Measurements from ENCODE around the gene PTPRM.

DNA sequence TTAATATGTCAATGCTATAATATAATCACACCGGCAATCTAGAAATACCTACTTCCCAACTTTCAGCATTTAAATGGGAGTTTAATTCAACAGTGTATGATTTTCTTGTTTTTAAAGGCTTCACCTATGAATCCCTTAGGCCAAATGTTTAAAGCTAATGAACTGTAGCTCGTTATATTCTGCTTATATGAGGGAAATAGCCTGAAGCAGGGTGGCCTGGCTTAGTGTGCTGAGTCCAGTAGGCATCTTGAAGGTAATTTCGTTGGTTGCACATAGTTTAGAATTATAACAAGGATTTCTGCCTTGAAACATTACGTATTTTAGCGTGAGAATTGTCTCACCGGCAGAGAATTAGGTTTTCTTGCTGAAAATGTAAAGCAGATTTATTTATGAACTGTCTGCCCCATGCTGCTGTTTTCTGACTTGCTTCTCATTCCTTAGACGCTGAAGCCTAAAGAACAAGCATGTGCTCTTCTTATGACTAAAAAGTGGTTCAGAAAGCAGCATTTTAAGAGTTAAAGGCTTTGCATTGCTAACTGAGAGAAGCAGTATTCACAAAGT, 608.5 kb downstream of the PTPRM start:
- TF ChIP-seq, protein P1, sequence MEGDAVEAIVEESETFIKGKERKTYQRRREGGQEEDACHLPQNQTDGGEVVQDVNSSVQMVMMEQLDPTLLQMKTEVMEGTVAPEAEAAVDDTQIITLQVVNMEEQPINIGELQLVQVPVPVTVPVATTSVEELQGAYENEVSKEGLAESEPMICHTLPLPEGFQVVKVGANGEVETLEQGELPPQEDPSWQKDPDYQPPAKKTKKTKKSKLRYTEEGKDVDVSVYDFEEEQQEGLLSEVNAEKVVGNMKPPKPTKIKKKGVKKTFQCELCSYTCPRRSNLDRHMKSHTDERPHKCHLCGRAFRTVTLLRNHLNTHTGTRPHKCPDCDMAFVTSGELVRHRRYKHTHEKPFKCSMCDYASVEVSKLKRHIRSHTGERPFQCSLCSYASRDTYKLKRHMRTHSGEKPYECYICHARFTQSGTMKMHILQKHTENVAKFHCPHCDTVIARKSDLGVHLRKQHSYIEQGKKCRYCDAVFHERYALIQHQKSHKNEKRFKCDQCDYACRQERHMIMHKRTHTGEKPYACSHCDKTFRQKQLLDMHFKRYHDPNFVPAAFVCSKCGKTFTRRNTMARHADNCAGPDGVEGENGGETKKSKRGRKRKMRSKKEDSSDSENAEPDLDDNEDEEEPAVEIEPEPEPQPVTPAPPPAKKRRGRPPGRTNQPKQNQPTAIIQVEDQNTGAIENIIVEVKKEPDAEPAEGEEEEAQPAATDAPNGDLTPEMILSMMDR (IDR thresholded peaks at IDR 0.05), result no peak
- no peak for TF ChIP-seq POLR2A (IDR thresholded peaks at IDR 0.05)
